GM18508 (cell line): ENCODE data around the gene NUDT9.
"Not testable (repeated sequence)": the region's sequence is repeated elsewhere in the genome, so short reads cannot be mapped to it uniquely, and the experiment has no call there.

ENCODE experiments used
- ATAC-seq: cut with Tn5 transposase; IDR thresholded peaks from one replicate; pipeline ENCODE4 v1.9.1; 2021; ENCODE audit warnings: moderate number of reproducible peaks; ENCODE audit not compliant: insufficient read depth, unreplicated experiment

The NUDT9 gene

GRCh38 chr4:87406462-87406861 is 15.9 kb upstream of the NUDT9 start:
- no peak for ATAC-seq

GRCh38 chr4:87406902-87407301 is 15.5 kb upstream of the NUDT9 start:
- ATAC-seq, result not testable (repeated sequence)

- ATAC-seq, result no peak
Measured at GRCh38 chr4:87409420-87409939, 12.9 kb upstream of the NUDT9 start.

GRCh38 chr4:87410157-87410556 is 12.2 kb upstream of the NUDT9 start:
- no peak for ATAC-seq

GRCh38 chr4:87410679-87411078 is 11.7 kb upstream of the NUDT9 start:
- no peak for ATAC-seq

DNA sequence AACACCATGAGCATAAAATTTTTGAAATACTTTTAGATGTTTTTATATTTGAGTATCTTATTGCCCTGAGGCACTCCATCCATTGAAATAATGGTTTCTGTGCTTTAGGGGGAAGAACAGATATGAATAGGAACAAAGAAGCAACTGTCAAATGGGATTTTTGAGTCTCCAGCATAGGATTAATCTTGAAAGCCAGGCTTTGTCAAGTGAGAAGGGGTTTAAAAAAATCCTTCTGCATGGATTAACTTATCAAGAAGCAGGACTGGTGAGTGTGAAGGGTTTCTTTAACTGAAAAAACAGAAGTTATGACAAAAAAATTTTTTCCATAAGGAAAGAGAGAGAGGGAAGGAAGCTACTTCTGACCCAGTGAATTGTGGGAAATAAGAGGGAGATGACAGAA is 7.6 kb upstream of the NUDT9 start:
- ATAC-seq, result no peak

GRCh38 chr4:87416965-87417364 is 5.4 kb upstream of the NUDT9 start:
- no peak for ATAC-seq

DNA sequence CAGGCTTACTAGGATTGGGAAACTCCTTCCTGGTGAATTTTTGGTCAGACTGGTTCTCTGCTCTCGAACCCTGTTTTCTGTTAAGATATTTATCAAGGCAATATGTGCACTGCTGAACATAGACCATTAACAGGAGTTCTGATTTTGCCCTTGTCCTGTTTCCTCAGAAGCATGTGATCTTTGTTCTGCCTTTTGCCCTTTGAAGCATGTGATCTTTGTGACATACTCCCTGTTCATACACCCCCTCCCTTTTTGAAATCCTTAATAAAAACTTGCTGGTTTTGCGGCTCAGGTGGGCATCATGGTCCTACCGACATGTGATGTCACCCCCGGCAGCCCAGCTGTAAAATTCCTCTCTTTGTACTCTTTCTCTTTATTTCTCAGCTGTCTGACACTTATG is 4.0 kb upstream of the NUDT9 start:
- ATAC-seq, result not testable (repeated sequence)

GRCh38 chr4:87419578-87420249 is 2.7 kb upstream of the NUDT9 start:
- ATAC-seq, result no peak

- no peak for ATAC-seq
Measured at GRCh38 chr4:87420276-87420830, 2.0 kb upstream of the NUDT9 start.

DNA sequence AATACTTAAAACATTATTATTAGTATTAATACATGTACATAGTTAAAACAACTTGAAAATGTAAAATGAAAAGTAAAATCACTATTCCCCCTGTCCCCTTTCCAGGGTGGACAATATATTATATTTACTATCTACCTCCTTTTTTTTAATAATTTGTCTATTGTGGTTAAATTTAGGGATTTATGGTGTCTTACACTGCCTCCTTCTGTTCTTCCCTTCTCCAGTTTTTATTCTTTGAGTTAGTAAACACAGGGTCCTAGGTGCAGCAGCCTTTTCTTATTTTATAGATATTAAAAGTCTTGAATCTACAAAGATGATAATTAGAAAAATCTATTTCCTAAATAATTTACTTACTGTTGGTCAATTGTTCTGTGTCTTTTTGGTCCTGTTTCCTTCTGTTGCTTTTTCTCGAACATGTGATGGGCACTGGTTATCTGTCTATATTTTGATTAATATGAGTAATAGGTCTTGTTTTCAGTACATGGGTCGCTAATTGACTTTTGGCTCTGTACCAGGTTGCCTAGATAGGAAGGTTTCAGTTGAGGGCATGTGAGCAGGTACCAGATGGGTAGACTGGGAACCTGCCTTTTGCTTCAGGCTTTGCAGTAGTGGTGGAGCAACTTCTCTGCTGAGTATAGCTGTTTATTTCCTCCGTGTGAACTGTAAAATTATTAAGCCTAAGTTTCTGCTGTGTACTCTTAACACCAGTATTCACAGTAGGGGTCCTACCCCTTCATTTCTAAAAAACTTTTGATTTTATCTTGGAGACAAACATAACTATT is 1.1 kb downstream of the NUDT9 start:
- ATAC-seq, result no peak

DNA sequence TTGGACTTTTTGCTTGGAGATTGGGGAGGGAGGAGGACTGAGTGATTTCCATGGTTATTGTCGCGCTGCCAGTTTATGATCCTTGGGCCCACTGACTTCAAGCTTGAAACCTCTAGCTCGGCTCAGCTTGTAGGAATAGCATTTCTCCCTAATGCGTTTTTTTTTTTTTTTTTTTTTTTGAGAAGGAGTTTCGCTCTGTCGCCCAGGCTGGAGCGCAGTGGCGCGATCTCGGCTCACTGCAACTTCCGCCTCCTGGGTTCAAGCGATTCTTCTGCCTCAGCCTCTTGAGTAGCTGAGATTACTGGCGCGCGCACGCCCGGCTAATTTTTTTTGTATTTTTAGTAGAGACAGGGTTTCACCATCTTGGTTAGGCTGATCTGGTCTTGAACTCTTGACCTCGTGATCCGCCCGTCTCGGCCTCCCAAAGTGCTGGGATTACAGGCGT is 1.7 kb downstream of the NUDT9 start:
- not testable (repeated sequence) for ATAC-seq

DNA sequence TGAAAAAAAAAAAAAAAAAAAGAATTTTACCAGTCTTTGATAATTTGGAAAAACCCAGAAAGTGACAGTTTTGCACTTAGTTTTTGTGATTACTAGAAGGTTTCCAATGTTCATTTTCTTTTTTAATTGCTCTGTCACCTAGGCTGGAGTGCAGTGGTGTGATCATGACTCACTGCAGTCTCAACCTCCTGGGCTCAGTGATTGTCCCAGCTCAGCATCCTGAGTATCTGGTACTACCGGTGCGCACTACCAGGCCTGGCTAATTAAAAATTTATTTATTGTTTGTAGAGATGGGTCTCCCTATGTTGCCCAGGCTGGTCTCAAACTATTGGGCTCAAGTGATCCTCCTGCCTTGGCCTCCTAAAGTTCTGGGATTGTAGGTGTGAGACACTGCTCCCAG is 3.3 kb downstream of the NUDT9 start:
- ATAC-seq, result no peak

- ATAC-seq, result no peak
Measured at GRCh38 chr4:87426865-87427517, 4.6 kb downstream of the NUDT9 start.

- ATAC-seq, result no peak
Measured at GRCh38 chr4:87427518-87427868, 5.1 kb downstream of the NUDT9 start.

- ATAC-seq, result no peak
Measured at GRCh38 chr4:87428979-87429378, 6.6 kb downstream of the NUDT9 start.

DNA sequence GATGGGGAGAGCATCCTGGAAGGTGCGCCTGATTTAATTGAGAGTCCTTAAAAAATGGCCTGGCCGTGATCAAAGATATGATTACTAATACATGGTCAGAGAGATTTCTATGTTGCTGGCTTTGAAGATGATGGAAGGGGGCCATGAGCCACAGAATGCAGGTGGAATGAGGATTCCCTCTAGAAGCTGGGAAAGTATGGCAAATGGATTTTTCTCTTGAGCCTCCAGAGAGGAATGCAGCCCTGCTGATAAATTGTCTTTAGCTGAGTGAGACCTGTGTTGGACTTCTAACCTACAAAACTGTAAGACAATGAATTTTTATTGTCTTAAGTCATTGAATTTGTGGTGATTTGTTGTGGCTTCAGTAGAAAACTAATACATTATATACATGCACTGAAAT is 7.7 kb downstream of the NUDT9 start:
- no peak for ATAC-seq

DNA sequence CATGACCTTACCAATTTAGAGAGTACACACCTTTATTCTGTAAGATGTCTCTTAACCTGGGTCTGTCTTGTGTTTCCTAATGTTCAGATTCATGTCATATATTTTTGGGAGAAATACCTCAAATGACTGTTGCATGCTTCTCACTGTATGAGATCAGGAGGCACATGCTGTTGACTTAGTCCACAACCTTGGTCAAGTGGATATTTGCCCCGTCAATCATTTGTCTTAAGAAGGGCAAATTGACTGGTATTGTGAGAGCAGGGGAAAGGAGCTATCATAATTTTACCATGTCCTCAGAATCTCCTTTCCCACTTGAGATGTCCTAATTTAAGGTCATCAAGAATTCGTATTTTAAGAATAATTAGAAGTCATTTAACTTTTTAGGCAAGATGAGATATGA is 11.0 kb downstream of the NUDT9 start:
- no peak for ATAC-seq

GRCh38 chr4:87442889-87443288 is 20.5 kb downstream of the NUDT9 start:
- no peak for ATAC-seq

DNA sequence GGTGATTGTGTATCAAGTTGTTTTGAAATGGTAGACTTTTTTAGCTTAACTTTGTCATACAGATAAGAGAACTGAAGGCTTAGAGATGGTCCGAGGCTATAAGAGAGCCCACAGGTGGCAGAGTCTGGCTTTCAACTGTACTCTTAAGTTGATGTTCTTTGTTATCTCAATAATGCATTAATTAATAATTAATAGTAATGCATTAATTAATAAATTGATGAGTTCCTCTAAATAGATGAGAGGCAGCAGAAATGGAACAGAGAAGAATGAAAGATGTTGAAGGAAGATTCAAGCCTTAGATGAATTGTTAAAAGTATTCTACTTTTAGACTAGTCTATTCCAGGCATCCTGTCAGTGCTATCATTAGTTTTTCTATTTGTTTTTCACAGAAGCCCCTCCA is 22.4 kb downstream of the NUDT9 start:
- ATAC-seq, result no peak

DNA sequence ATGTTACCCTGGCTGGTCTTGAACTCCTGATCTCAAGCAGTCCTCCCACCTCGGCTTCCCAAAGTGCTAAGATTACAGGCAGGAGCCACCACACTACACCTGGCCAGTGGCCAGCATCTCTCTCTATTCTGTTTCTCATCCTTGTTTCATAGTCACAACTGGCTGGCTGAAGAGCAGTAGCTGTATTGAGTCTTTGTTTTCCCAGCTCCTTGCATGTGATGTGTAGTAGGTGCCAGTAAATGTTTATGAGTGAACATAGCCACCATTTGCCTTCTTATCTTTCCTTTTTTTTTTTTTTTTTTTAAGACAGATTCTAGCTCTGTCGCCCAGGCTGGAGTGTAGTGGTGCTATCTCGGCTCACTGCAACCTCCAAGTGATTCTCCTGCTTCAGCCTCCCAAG is 23.6 kb downstream of the NUDT9 start:
- ATAC-seq, result no peak
